GM12892 (cell line): ENCODE measurements around the gene SCUBE1.

Experiments used
- POLR2A ChIP-seq: IDR thresholded peaks from 2 replicates; pipeline ENCODE4 v1.6.1; 2011; ENCODE audit warnings: low read depth, low read length, control low read depth
- TAF1 ChIP-seq: IDR thresholded peaks from 2 replicates; pipeline ENCODE4 v1.6.1; 2011; ENCODE audit warnings: low read depth, mild to moderate bottlenecking, control low read depth, low read length, borderline replicate concordance

- TF ChIP-seq POLR2A (no peak), TAF1 (no peak)
Observed at GRCh38 chr22:43293655-43294392, 49.3 kb downstream of the SCUBE1 start.
